NCI-H1092 (cell line): ENCODE measurements around the gene PRPF38B.

Source experiments
- DNase-seq: peaks from one replicate; lab custom pipeline; 2025; lab: John Stamatoyannopoulos, UW

PRPF38B gene

DNA sequence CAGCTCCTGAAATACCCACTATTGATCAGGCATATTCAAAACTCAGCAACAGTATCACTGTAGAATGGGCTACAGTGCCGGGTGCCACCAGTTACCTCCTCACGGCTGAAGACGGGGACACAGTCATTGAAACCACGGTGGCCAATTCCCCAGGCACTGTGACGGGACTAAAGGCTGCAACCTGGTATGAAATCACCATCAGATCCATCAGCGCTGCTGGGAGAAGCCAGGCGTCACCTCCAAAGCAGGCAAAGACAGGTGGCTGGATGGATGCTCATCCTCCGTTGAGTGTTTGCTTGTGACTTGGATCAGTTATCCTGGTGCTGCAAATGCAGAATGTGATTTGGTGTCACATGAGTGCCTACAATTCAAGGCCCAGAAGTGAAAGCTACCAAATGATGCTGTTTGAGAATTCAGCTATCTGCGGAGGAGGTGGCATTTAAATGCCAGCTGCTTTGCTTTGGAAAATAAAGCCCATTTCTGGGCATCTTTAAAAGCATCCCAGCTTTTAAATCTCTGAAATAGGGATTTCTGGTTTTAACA lies 25.7 kb downstream of the PRPF38B start:
- DNase-seq: no peak

DNA sequence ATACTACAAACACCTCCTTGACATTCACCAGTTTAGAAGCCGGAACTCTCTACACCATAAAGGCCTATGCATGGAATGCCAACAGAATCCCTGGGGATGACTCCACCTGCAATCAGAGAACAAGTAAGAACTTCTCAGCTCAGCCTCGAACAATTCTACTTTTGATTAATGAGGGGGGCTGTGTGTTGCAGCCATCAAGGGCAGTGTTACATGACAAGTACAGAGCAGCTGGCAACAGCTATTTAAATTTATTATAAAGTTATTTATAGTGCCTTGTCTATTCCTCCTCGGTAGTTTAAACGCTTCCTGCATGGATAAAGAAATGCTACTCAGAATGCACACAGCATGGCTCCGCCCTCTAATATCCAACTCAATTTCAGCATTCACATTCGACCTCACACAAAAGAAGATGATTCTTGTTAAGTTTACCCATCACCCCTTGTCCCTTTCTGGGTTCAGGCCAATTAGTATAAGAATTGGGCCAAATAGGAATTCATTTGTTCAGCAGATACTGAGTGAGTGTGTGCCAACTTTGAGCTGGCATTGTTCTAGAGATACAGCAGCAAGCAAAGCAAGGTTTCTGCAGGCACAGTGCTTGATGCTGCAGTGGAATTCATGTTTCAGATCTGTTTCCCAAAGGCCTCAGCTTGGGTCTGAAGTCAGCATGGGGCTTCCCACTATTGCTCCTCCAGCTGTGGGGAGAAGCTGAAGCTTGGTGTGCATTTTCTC lies 27.0 kb downstream of the PRPF38B start:
- DNase-seq: no peak

DNA sequence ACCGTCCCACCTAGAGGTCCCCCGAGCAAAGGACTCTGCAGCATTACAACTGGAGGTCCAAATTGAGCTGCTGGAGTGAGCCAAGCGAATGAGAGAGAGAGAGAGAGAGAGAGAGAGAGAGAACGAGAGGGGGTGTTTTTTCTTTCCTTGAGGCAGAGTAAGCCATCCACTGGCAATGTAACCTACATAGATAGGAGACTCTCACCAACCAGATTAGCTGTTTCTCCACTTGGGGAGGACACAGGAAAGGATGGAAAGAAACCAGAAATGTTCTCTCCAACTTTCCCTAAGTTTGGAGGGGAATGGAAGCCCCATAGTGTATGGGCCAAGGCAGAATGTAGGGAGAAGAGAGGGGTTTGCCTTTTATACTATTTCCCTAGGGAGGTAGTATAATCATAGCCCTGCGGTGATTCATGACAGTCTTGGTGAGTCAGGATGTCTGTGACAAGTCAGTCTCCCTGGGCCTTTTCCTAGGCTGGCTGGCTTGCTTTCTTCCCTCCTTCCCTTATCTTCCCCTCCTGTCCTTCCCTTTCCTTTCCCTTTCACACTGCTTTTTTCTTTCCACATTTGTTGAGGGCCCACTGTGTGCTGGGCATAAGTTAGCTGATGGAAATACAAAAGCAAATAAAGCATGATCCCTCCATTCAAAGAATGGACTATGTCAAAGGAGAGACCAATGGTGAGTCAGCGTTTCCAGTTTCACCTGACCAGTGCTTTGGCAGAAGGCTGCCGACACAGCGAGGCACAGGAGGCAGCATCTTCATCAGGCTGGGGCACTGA lies 27.7 kb downstream of the PRPF38B start:
- DNase-seq: no peak

DNA sequence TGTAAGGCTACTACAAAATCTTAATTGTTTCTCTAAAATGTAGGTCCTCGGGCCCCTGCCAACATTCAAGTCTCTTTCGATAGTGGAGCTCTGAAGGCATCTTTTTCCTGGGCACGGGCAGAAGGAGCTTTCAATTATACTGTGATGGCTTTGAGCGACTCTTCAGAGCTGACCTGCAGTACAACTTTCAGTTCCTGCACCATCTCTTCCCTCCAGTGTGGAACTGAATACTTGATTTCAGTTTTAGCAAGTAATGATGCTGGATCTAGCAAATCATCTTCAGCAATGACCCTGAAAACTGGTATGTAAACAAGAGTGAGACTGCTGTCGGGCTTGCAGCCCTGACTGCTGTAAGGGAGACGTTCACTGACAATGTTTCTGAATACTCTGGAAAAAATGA lies 30.2 kb downstream of the PRPF38B start:
- DNase-seq: no peak

DNA sequence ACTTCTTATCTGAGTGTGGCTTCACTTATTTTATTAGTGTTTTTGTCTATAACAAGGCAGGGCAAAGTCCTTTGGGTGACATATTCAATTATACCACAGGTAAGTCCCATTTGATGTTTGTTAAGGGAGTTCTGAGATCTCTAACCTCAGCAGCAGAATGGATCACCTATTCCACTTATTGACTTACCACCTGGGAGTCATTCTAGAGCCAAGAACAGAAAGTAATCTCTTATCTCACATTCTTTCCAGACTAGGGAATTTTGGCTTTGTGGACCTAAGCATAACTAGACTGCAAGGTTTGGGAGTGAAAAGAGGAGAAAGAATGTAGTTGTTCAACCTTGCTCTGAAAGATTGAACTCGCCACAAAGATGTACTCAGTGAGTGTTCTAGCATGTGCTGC lies 33.8 kb downstream of the PRPF38B start:
- DNase-seq: no peak

DNA sequence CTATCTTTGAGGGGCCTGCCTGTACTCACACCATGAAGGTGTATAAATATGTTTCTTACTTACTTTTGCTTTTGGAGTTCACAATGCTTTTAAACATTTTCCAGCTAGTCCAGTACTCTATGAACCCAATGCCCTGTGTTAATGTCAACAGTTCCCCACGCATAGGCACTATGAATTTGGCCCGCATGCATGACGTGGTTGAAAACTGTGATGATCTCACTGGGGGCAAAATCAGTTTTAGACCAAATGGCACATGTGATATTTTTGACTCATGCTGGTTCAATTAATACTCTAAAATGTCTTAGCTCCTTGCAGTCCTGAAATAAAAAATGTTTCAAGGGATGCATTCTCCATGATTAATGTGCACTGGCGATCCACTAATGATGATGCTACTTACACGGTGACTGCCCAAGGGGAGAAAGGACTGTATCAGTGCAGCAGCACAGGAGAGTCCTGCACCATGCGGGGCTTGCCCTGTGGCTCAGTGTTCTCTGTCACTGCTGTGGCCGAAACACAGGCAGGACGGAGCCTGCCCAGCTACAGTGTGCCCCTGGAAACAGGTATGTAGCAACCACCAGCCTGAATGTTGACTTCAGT lies 36.3 kb downstream of the PRPF38B start:
- DNase-seq: no peak

DNA sequence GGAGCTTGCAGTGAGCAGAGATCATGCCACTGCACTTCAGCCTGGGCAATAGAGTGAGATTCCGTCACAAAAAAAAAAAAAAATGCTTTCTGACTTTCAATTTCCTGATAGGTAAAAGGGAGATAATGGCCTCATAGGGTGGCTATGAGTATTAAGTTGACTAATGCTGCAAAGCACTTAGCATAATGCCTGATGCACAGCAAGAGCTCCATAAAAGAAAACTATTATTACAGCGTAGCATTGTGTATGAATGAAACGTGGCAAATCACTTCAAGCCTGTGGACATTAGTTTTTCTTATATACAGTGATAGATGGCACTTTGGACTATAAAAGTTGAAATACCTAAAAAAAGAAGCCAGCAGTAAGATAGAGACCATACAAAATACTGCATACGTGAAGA lies 37.4 kb downstream of the PRPF38B start:
- no peak for DNase-seq

DNA sequence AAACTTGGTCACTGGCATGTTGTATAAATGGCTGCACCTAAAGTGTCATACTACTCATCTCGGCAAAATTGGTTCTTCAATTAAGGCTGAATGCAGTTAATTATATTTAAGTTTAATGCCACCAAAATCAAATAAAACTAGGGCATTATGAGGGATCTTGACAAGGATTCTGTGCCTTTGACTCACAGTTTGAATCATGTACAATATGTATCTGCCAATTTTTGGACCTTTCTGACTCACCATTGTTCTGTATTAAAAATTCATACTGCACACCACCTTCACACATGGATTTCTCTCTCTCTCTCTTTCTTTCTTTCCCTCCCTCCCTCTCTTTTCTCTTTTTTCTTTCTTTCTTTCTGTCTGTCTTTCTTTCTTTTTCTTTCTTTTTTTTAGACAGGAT lies 40.3 kb downstream of the PRPF38B start:
- DNase-seq: no peak

DNA sequence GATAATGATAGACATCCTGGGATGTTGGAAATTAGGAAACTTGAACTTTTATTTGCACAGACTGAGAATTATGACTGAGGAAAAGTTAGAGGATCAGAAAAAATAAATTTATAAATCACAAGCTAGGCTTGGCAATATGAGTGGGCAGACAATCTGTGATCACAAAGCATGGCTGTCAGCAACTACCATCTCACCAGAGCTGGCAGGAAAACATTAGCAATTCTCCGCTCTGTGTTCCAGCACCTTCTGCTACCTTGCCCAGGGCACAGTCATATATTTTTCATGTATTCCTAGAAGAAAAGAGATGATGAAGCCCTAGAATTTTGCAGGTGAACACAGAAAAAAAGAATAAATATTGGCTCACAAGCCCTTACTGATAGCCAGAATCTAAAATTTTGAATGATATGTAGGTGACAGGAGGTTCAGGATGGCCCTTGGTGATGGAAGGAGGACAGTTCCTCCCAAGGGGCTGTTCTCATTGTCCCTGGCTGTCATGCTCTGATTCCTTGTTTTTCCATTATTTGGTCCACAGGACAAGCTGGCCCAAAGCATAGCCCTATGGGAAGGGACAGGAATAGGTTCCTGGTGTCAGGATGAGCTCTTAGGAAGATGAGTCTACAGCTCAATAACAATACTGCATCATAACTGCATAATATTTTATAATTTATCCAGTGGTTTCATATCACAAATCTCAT lies 42.2 kb downstream of the PRPF38B start:
- no peak for DNase-seq

DNA sequence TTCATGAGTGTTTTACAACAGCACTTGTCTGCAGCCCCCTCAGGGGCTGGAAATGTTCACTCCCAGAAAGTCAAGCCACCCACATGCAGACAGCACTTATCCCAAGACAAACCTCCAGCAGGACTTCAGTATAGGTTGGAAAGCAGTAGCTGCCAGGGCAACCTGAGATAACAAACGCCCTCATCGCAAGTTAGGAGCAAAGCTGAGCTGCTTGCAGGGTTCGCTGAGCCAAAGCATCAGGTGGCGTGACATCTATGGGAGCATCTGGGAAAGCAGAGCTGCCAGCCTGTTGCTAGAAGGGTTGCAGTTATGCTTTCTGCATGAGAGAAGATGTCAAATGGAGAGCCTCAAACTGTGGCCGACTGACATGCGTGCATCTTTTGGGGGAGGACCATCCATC lies 50.1 kb downstream of the PRPF38B start:
- no peak for DNase-seq

DNA sequence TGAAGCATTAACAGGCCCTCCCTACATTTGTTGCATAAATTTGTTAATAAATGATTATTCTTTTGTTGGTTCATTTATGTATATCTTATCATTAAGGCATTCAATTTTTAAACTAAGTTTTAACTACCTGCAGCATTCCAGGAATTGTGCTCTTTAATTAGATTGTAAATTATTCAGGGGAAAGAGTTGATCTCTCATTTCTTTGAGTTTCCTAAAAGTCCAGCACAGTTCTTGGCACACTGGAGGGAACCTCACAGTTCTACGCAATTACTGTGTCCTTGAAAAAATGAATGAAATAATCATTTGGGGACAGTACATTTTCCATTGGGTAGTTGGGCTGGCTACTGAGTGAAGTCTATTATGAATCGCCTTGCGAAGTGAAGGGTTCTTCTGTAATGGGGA lies 53.9 kb downstream of the PRPF38B start:
- DNase-seq: no peak

DNA sequence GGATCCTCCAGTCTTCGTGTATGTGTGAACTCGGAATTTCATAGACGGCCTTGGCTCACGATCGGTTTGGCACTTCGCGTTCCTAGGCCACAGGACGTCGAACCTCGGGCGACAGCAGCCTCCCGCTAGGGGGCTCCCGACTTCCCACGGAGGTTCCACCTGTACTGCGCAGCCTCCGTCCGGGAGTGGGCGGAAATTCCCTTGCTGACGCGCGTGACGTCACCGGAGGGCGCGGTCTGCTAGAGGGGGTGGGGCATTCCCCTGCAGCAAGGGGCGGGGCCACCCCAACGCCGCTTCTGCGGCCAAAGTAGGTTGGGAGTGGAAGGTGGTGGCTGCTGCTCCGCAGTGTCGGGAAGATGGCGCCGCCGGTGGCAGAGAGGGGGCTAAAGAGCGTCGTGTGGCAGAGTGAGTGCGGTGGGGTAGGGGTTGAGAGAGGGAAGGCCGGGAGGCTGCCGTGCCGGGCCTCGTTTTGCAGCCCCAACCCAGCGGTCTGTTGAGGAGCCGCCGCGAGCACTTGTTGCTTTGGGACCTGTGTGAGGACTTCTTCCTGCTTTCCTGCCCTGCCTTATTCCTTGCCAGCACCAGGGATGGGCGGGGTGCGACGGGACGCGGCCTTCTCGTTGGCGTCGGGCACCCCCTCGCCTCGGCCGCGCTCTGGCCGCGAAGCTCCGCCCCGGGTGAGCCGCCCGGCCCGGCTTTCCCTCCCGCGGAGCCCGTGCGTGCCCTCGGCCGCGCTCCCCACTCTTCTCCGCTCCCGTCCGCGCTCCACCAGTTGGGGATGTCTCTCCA lies 54.5 kb downstream of the PRPF38B start, which contains the start of gene STXBP3:
Gene STXBP3, plus strand, starts transcription at position 293 of the 789 bp plus-strand sequence. Its CDS starts 64 bp downstream, at position 357.
- DNase-seq: peak; percentile 96

DNA sequence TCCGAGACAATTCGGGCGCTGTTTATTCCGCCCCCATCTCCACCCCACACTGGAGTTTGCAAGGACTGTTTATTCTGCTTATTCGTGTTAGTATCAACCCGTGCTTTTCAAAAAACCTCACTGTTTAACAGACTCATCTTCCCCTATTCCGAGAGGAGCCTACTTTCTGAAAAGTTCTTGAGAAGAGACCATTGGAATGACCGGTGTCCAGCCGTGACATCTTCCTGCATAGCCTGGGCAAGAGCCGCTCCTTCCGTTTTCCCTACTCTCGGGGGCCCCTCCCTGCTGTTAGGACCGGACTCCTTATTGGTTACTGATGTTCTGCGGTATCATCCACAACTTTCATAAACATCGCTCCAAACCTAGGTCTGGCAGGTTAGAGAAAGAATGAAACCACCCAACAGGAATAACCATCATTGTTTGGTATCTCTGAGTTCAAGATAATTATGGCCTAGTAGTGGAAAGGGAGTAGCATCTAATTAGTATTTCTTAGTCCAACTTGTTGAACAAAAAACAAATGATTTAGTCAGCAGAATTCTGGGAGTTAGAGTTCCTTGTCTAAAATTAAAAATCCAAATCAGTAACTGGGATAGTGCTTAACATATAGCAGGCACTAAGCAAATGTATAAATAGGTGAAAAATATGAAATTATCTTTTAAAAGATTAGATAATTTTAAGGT lies 55.2 kb downstream of the PRPF38B start:
- peak; percentile 8 for DNase-seq

DNA sequence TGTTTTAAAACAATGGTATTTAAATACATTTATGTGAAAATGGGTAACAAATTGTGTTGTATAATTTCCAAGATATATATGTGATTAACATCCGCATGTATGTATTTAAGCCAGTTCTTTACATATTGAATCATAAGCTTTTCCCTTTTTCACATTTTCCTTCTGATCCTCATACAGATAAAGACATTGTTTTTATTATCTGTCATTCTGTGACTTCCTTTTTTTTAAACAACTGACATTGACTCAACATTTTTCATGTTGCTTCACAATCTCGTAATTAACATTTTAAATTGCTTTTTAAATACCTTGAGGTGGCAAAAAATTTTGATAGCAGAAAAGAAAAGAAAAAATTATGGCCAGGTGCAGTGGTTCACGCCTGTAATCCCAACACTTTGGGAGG lies 55.8 kb downstream of the PRPF38B start:
- no peak for DNase-seq

DNA sequence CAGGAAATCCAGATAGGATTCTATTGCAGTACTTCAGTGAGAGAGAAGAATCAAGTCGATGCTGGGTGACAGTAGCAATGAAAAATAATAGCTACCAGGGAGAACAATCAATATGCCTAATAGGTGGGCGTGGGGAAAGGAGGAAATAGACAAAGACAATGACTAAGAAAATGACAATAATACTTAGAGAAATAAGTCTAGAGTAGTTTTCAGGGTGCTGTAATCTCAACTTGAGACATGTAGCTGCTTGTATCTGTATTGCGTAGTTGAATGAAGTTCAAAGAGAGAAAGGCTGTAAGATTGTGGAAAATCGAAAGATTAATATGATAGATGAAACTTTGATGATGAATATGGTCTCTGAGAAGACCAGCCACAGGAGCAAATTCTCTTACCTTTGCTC lies 57.0 kb downstream of the PRPF38B start:
- no peak for DNase-seq

DNA sequence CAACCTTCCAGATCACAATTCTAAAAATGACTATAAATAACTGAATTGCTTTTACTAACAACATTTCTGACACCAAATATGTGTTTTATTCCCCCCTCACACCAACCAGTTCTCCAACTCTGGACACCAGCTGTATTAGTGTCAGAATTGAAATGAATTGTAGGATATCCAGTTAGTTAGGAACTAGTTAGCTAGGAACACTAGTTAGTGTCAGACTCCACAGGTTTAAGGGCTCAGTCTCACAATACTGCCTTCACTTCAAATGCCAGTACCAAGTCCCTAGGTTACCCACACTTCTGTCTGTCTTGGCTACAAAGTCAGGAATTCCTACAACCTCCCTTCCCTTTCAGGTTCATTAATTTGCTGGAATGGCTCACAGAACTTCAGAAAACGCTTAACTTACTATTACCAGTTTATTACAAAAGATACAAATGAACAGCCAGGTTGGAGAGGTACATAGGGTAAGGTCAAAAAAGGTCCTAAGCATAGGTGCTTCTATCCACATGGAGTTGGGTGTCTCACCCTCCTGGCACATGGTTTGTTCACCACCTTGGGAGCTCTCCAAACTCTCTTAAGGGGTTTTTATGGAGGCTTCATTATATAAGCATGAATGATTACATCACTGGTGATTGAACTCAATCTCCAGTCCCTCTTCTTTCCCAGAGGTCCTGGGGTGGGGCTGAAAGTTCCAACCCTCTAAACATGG lies 58.5 kb downstream of the PRPF38B start:
- no peak for DNase-seq
